BJ (cell line): ENCODE data around the gene SERPIND1. TPM values are rescaled to one million over a fixed set of nuclear protein-coding genes. Genes with fewer than 3 reads are reported as not detected.

Source experiments
- CTCF ChIA-PET: fragments of 350-600 bp; formaldehyde crosslinking; extraction: SDS; loops from one replicate; lab custom pipeline; 2021; ENCODE audit warnings: antibody characterized with exemption, inconsistent platforms; lab: Yijun Ruan, JAX
- POLR2A ChIA-PET: fragments of 300-600 bp; sonication (Branson Sonifier 250); formaldehyde crosslinking; extraction: SDS; loops from one replicate; lab custom pipeline; 2021; ENCODE audit warnings: antibody characterized with exemption; lab: Charles Lee
- DNase-seq: peaks from one replicate; pipeline ENCODE4 v3.0.0-alpha.2; 2011; ENCODE audit warnings: low read depth
- H3K27me3 ChIP-seq: 2 replicates; pipeline ENCODE4 v1.6.0; 2011; ENCODE audit warnings: low read length; ENCODE audit not compliant: control insufficient read depth, insufficient read depth
- H3K36me3 ChIP-seq: 2 replicates; pipeline ENCODE4 v1.5.1; 2011; ENCODE audit warnings: low read length; ENCODE audit not compliant: control insufficient read depth, insufficient read depth
- H3K4me3 ChIP-seq: 2 replicates; pipeline ENCODE4 v1.5.1; 2011; ENCODE audit warnings: low read depth, mild to moderate bottlenecking, control low read depth, low read length
- CTCF ChIP-seq: IDR thresholded peaks from 2 replicates; pipeline ENCODE4 v1.5.1; 2011; ENCODE audit warnings: low read depth, mild to moderate bottlenecking, control low read depth, inconsistent platforms, low read length, moderate library complexity; ENCODE audit not compliant: insufficient read depth
- polyA plus RNA-seq: library from polyadenylated mRNA; depleted of rRNA; stranded (reverse); fragments of >200 nt; gene quantifications from 2 replicates; pipeline ENCODE4 v1.2.3, GENCODE V29; 2011

SERPIND1 gene
- polyA plus RNA-seq, 1 experiment: not detected

GRCh38 chr22:20748731-20749428, 25.0 kb upstream of the SERPIND1 start:
- DNase-seq: no peak
- POLR2A ChIA-PET: no interaction called here
- TF ChIP-seq CTCF: no peak
- CTCF ChIA-PET: interaction anchor here (3.2 kb wide), 1 partner anchor 7 kb away, joined by 23 read pairs; no protein-coding TSS in a partner anchor
- H3K36me3 ChIP-seq: peaks cover 22% of the 10 kb centered on the region
- H3K4me3 ChIP-seq: no peak overlapping the region
- H3K27me3 ChIP-seq: no peaks in the 10 kb centered on the region

- POLR2A ChIA-PET: no interaction called here
- Histone ChIP-seq H3K4me3 (no peak overlapping the region), H3K27me3 (no peaks in the 10 kb centered on the region), H3K36me3 (peaks cover 21% of the 10 kb centered on the region)
- no peak for TF ChIP-seq CTCF
- CTCF ChIA-PET: interaction anchor here (3.2 kb wide), 1 partner anchor 8 kb away, joined by 23 read pairs; no protein-coding TSS in a partner anchor
- DNase-seq: no peak
These were observed 24.5 kb upstream of the SERPIND1 start for GRCh38 chr22:20749453-20749852.

- ChIA-PET POLR2A (no interaction called here), CTCF (interaction anchor here (0.7 to 3.2 kb wide), 6 partner anchors 9 to 231 kb away, joined by 3 to 23 read pairs (median 3); no protein-coding TSS in a partner anchor)
- TF ChIP-seq CTCF: no peak
- H3K4me3 ChIP-seq: no peak overlapping the region
- peak; percentile 26 for DNase-seq
- H3K27me3 ChIP-seq: no peaks in the 10 kb centered on the region
- H3K36me3 ChIP-seq: peaks cover 17% of the 10 kb centered on the region
These were observed 23.3 kb upstream of the SERPIND1 start for GRCh38 chr22:20750461-20751184.

GRCh38 chr22:20751185-20751851, 22.6 kb upstream of the SERPIND1 start:
- peaks cover 16% of the 10 kb centered on the region for H3K36me3 ChIP-seq
- no peak for TF ChIP-seq CTCF
- POLR2A ChIA-PET: no interaction called here
- no peak for DNase-seq
- H3K27me3 ChIP-seq: no peaks in the 10 kb centered on the region
- CTCF ChIA-PET: interaction anchor here (0.7 to 3.2 kb wide), 6 partner anchors 9 to 231 kb away, joined by 3 to 23 read pairs (median 3); no protein-coding TSS in a partner anchor
- H3K4me3 ChIP-seq: no peak overlapping the region
